Measurements from ENCODE around the gene RPL23.

GRCh38 chr17:38897176-38897575 lies 43.7 kb upstream of the RPL23 start:
- no peak for TF ChIP-seq RB1 (IDR thresholded peaks at IDR 0.05; ENCODE audit: borderline replicate concordance)
- TF ChIP-seq EP300 (IDR thresholded peaks at IDR 0.05; ENCODE audit: borderline replicate concordance in 1 of 2, control insufficient read depth in 1 of 2, low read depth in 2 of 2, low read length in 2 of 2), result no peak
- no peak for TF ChIP-seq RAD21 (IDR thresholded peaks at IDR 0.05; ENCODE audit: insufficient read depth, low read depth, low read length)
- TF ChIP-seq, protein P1, sequence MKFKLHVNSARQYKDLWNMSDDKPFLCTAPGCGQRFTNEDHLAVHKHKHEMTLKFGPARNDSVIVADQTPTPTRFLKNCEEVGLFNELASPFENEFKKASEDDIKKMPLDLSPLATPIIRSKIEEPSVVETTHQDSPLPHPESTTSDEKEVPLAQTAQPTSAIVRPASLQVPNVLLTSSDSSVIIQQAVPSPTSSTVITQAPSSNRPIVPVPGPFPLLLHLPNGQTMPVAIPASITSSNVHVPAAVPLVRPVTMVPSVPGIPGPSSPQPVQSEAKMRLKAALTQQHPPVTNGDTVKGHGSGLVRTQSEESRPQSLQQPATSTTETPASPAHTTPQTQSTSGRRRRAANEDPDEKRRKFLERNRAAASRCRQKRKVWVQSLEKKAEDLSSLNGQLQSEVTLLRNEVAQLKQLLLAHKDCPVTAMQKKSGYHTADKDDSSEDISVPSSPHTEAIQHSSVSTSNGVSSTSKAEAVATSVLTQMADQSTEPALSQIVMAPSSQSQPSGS (IDR thresholded peaks at IDR 0.05; ENCODE audit: low read length), result no peak
- no peak; the same call in 1 of the 2 replicates for TF ChIP-seq POLR2AphosphoS5 (IDR thresholded peaks at IDR 0.05; ENCODE audit: low read length)
- no peak for TF ChIP-seq YY1 (IDR thresholded peaks at IDR 0.05; ENCODE audit: low read depth, low read length)
- TF ChIP-seq EZH2 (IDR thresholded peaks at IDR 0.05; ENCODE audit: borderline replicate concordance, control insufficient read depth, low read depth, low read length), result no peak
- TF ChIP-seq, protein P2, sequence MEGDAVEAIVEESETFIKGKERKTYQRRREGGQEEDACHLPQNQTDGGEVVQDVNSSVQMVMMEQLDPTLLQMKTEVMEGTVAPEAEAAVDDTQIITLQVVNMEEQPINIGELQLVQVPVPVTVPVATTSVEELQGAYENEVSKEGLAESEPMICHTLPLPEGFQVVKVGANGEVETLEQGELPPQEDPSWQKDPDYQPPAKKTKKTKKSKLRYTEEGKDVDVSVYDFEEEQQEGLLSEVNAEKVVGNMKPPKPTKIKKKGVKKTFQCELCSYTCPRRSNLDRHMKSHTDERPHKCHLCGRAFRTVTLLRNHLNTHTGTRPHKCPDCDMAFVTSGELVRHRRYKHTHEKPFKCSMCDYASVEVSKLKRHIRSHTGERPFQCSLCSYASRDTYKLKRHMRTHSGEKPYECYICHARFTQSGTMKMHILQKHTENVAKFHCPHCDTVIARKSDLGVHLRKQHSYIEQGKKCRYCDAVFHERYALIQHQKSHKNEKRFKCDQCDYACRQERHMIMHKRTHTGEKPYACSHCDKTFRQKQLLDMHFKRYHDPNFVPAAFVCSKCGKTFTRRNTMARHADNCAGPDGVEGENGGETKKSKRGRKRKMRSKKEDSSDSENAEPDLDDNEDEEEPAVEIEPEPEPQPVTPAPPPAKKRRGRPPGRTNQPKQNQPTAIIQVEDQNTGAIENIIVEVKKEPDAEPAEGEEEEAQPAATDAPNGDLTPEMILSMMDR (IDR thresholded peaks at IDR 0.05 in 2 of 3, conservative IDR thresholded peaks at IDR 0.05 in 1 of 3; ENCODE audit: control insufficient read depth in 2 of 3, extremely low read depth in 1 of 3, insufficient read depth in 1 of 3, low read depth in 3 of 3, low read length in 3 of 3), result no peak
- TF ChIP-seq FOS (IDR thresholded peaks at IDR 0.05; ENCODE audit: borderline replicate concordance, extremely low read depth, insufficient read length), result no peak
- no peak; the same call in 1 of the 2 replicates for TF ChIP-seq POLR2A (IDR thresholded peaks at IDR 0.05; ENCODE audit: low read depth, low read length)
- TF ChIP-seq SIX5 (IDR thresholded peaks at IDR 0.05; ENCODE audit: low read depth, low read length, severe bottlenecking), result no peak

Data from GM12878 (cell line).